ENCODE measurements around the gene SCAP.

SCAP gene

GRCh38 chr3:47410801-47411646 lies 64.7 kb downstream of the SCAP start:
- no peak overlapping the region for H3K4me3 ChIP-seq (ENCODE audit: control insufficient read depth, low read depth, low read length)
- no peak for TF ChIP-seq CTCF (IDR thresholded peaks at IDR 0.05; ENCODE audit: control insufficient read depth, insufficient read depth, low read depth, low read length, missing control alignments)
- DNase-seq (ENCODE audit: low read depth) = no peak

GRCh38 chr3:47410417-47410720 lies 65.4 kb downstream of the SCAP start:
- H3K4me3 ChIP-seq (ENCODE audit: control insufficient read depth, low read depth, low read length) = no peak overlapping the region
- no peak for DNase-seq (ENCODE audit: low read depth)
- no peak for TF ChIP-seq CTCF (IDR thresholded peaks at IDR 0.05; ENCODE audit: control insufficient read depth, insufficient read depth, low read depth, low read length, missing control alignments)

- no peak for DNase-seq (ENCODE audit: low read depth)
- TF ChIP-seq CTCF (IDR thresholded peaks at IDR 0.05; ENCODE audit: control insufficient read depth, insufficient read depth, low read depth, low read length, missing control alignments) = no peak
- no peak overlapping the region for H3K4me3 ChIP-seq (ENCODE audit: control insufficient read depth, low read depth, low read length)
These were observed 65.9 kb downstream of the SCAP start for GRCh38 chr3:47409688-47410416.

- no peak overlapping the region for H3K4me3 ChIP-seq (ENCODE audit: control insufficient read depth, low read depth, low read length)
- no peak for TF ChIP-seq CTCF (IDR thresholded peaks at IDR 0.05; ENCODE audit: control insufficient read depth, insufficient read depth, low read depth, low read length, missing control alignments)
- no peak for DNase-seq (ENCODE audit: low read depth)
These were observed 66.5 kb downstream of the SCAP start for GRCh38 chr3:47409284-47409683.

- DNase-seq (ENCODE audit: low read depth) = no peak
- no peak overlapping the region for H3K4me3 ChIP-seq (ENCODE audit: control insufficient read depth, low read depth, low read length)
- TF ChIP-seq CTCF (IDR thresholded peaks at IDR 0.05; ENCODE audit: control insufficient read depth, insufficient read depth, low read depth, low read length, missing control alignments) = no peak
These were observed 66.9 kb downstream of the SCAP start for GRCh38 chr3:47408839-47409229.

GRCh38 chr3:47407896-47408838 lies 67.6 kb downstream of the SCAP start:
- TF ChIP-seq CTCF (IDR thresholded peaks at IDR 0.05; ENCODE audit: control insufficient read depth, insufficient read depth, low read depth, low read length, missing control alignments) = no peak
- no peak for DNase-seq (ENCODE audit: low read depth)
- H3K4me3 ChIP-seq (ENCODE audit: control insufficient read depth, low read depth, low read length) = no peak overlapping the region
